Heart left ventricle (tissue), 13 donors: ENCODE results near the gene CTBP1.

ENCODE experiments used
- CTCF ChIP-seq, 12 donors: fragments of 200-600 bp; sonication (generic) in 4 of 12; IDR thresholded peaks; one replicate each; pipeline versions ENCODE4 v1.5.0 to v1.8.0; 2018 to 2022; ENCODE audit warnings: antibody characterized with exemption in 12 of 12, mild to moderate bottlenecking in 5 of 12
- POLR2A ChIP-seq, 2 donors: fragments of 450-650 bp; IDR thresholded peaks; one replicate each; pipeline ENCODE4 v1.6.1; 2017; ENCODE audit warnings: antibody characterized with exemption in 2 of 2, mild to moderate bottlenecking in 2 of 2, moderate library complexity in 2 of 2
- donor health status: ischemic (EF 13 %, LVEDD 7.1; RV severe dilation, severe dysfunction).
- donor health status: DM: no; HTN: yes; CAD: no.
- donor health status: DM: no; HTN: no; CAD: no.
- donor health status: ischemic (EF 25% LVEDD 6.9; RV normal size, moderate dysfunction).
- donor health status: ischemic (EF 25% LVEDD 5.7; RV mildly dilated, moderate dysfunction).
- donor health status: ischemic (EF 35%, LVEDD 5.7; RV mildly dilated, moderate dysfunction).
- donor health status: nonischemic (EF 11% LVEDD 7.7; RV severe dilation, severe dysfunction).
- donor health status: DM: yes; HTN: yes; CAD: no.
- donor health status: PGD.
- donor health status: ischemic (EF 29% LVEDD 5.4; RV normal size, mild dysfunction).
- donor health status: nonischemic (EF 23%, LVEDD 6.1; RV moderate dilation, normal function).

- no peak for TF ChIP-seq CTCF (IDR thresholded peaks at IDR 0.05)
- no peak for TF ChIP-seq POLR2A (IDR thresholded peaks at IDR 0.05)
Observed at GRCh38 chr4:1219566-1219950, 29.4 kb downstream of the CTBP1 start.
